Activated CD4-positive, alpha-beta T cell treated with anti-CD3 and anti-CD28 coated beads, Interleukin-2, amount 50 U/mL, for 16 hours (primary cell): ENCODE data around the gene SAMD10.
"Not testable (repeated sequence)": the region's sequence is repeated elsewhere in the genome, so short reads cannot be mapped to it uniquely, and the experiment has no call there.

ENCODE experiments used
- DNase-seq: peaks from one replicate; pipeline ENCODE4 v3.0.0-alpha.2; 2020

SAMD10 gene

GRCh38 chr20:63968928-63969760 is 10.3 kb downstream of the SAMD10 start:
- DNase-seq: peak; percentile 27

- no peak for DNase-seq
Measured at GRCh38 chr20:63968136-63968927, 11.1 kb downstream of the SAMD10 start.

- DNase-seq: no peak
Measured at GRCh38 chr20:63967330-63968135, 11.9 kb downstream of the SAMD10 start.

- DNase-seq: no peak
Measured at GRCh38 chr20:63966944-63967322, 12.5 kb downstream of the SAMD10 start.

- DNase-seq: no peak
Measured at GRCh38 chr20:63966172-63966943, 13.1 kb downstream of the SAMD10 start.

GRCh38 chr20:63964412-63964811 is 15.0 kb downstream of the SAMD10 start:
- no peak for DNase-seq

- DNase-seq: no peak
Measured at GRCh38 chr20:63963784-63964301, 15.6 kb downstream of the SAMD10 start.

GRCh38 chr20:63963348-63963741 is 16.1 kb downstream of the SAMD10 start:
- DNase-seq: no peak

GRCh38 chr20:63962426-63963347 is 16.8 kb downstream of the SAMD10 start:
- no peak for DNase-seq

GRCh38 chr20:63961664-63962425 is 17.6 kb downstream of the SAMD10 start:
- no peak for DNase-seq

- DNase-seq: not testable (repeated sequence)
Measured at GRCh38 chr20:63960654-63961621, 18.5 kb downstream of the SAMD10 start.

- DNase-seq: no peak
Measured at GRCh38 chr20:63959699-63960075, 19.8 kb downstream of the SAMD10 start.

- DNase-seq: no peak
Measured at GRCh38 chr20:63958964-63959698, 20.3 kb downstream of the SAMD10 start.

GRCh38 chr20:63958471-63958870 is 21.0 kb downstream of the SAMD10 start:
- DNase-seq: no peak

- DNase-seq: no peak
Measured at GRCh38 chr20:63957690-63958441, 21.6 kb downstream of the SAMD10 start.

- DNase-seq: peak; percentile 79
Measured at GRCh38 chr20:63957004-63957689, 22.3 kb downstream of the SAMD10 start.

GRCh38 chr20:63956664-63957003 is 22.8 kb downstream of the SAMD10 start:
- DNase-seq: no peak
